ENCODE measurements around the gene KIR3DL2.
A peak's percentile ranks its signal among the peaks of the same experiment; 100 is the strongest.
"Not testable (repeated sequence)": the region's sequence is repeated elsewhere in the genome, so short reads cannot be mapped to it uniquely, and the experiment has no call there.

DNA sequence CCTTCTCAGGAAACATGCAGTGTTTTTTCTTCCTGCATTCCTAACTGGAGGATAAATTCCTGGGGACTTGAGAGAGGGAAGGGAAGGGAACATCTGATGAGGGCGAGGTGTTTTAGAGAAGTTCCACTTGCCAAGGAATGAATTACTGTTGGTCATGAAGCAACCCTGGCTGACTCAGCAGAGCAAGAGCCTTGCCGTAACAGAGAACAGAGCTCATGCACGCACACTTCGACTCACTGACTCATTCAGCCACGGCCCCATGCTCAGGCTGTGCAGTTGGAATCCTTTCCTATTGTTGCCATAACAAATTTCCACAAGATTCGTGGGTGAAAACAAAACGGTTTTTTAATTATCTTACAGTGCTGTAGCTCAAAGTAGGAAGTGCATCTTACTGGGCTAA, 24.9 kb upstream of the KIR3DL2 start:
- not testable (repeated sequence) for TF ChIP-seq POLR2A (IDR thresholded peaks at IDR 0.05); CTCF (IDR thresholded peaks at IDR 0.05 in 8 of 11, conservative IDR thresholded peaks at IDR 0.05 in 3 of 11)
- TF ChIP-seq POLR2AphosphoS5 (IDR thresholded peaks at IDR 0.05), result peak in 1 of 3 donors; percentile 17
